IPS-18c (cell line): ENCODE measurements around the gene NRBF2.
"Not testable (repeated sequence)": the region's sequence is repeated elsewhere in the genome, so short reads cannot be mapped to it uniquely, and the experiment has no call there.

Experiments used
- H3K4me3 ChIP-seq: 2 replicates; pipeline ENCODE4 v1.7.0; 2013; ENCODE audit warnings: low read depth, mild to moderate bottlenecking, low read length, moderate library complexity; ENCODE audit not compliant: insufficient read depth
- H3K9me3 ChIP-seq: one replicate; pipeline ENCODE4 v1.6.1; 2013; ENCODE audit warnings: mild to moderate bottlenecking, low read length, moderate library complexity; ENCODE audit not compliant: control insufficient read depth, insufficient read depth

NRBF2 gene

DNA sequence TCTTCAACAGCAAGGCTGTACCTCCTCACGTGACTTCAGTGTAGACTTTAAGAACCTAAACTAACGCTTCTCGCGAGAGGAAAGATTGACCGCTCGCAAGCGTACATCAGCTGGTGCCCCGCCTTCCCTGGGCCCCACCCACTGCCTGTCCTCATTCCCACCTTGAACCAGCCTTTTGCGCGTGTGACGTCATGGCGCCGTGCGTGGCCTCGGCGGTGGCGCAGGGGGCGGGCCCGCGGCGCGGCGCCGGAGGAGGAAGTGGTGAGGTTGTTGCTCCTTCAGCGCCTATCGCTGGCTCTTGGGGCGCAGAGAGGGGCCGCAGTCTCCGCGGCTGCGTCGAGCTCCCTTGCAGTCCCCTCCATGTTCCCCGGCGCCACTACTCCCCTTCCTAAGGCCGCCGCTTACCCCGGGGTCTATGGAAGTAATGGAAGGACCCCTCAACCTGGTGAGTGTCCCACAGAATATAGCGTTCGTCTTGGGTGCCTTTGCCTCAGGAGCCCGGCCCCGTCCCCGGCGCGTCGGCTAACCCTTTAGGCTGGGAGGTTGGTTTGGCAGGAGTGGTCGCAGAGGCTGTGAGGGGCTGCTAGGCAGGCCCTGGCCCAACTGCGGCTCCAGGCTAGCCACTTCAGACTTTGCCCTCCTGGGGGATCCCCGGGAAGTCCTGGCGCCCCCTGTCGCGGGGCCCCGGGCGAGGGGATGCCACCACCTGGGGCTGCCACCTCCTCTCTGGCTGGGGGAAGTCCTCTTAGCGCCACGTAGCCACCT is at the start of gene NRBF2:
NRBF2 (plus strand) TSS at position 273 of the 765 bp plus-strand sequence; CDS start at position 416, 143 bp downstream.
- no peaks in the 10 kb centered on the region for H3K9me3 ChIP-seq
- H3K4me3 ChIP-seq = peak within 1 kb of the TSS; percentile 95

DNA sequence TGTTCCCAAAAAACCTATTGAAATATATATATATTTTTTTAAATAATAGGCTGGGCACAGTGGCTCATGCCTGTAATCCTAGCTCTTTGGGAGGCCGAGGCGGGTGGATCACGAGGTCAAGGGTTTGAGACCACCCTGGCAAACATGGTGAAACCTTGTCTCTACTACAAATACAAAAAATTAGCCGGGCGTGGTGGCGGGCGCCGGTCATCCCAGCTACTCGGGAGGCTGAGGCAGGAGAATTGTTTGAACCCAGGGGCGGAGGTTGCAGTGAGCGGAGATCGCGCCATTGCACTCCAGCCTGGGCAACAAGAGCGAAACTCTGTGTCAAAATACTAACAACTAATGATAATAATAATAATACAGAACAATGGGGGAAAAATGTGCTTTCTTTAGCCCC is 49.7 kb upstream of the NRBF2 start:
- H3K9me3 ChIP-seq = not testable (repeated sequence)

DNA sequence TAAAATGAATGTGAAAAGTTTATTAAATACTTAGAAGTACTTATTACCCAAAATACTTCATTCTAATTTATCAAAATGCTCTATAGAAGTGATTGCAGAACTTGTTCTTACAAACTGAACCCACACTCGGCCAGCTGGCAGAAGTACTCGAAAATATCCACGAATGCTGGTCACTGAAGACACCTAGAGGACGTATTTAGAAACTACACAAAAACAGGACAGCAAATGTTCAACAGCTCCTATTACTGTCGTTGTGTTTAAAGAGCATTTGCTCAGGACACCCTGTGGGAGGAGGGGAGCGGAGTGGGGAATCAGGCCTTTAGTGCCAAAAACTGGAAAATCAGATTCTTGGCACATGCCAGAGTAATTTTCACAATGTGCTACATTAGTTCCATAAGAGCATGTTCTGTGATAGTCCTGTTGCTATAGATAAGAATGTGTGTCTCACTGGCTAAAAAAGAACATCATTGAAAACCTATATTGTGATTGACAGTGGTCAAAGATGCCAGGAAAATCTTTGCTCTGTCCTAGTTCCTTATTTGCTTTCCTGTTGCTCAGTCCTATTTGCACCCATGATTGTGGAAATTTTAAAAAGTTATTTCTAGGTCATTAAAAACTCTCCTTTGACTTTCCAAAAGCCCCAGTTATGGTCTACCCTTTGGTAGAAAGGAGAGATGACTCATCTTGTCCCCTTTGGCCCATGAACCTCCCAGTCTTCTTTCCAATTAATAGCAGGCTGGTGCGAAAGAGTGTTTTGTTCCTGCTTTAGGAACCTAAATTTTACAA is 49.0 kb upstream of the NRBF2 start:
- H3K4me3 ChIP-seq = no peak overlapping the region
- no peaks in the 10 kb centered on the region for H3K9me3 ChIP-seq

More for the DNA sequence above, 49.7 kb upstream of the NRBF2 start:
- not testable (repeated sequence) for H3K4me3 ChIP-seq

DNA sequence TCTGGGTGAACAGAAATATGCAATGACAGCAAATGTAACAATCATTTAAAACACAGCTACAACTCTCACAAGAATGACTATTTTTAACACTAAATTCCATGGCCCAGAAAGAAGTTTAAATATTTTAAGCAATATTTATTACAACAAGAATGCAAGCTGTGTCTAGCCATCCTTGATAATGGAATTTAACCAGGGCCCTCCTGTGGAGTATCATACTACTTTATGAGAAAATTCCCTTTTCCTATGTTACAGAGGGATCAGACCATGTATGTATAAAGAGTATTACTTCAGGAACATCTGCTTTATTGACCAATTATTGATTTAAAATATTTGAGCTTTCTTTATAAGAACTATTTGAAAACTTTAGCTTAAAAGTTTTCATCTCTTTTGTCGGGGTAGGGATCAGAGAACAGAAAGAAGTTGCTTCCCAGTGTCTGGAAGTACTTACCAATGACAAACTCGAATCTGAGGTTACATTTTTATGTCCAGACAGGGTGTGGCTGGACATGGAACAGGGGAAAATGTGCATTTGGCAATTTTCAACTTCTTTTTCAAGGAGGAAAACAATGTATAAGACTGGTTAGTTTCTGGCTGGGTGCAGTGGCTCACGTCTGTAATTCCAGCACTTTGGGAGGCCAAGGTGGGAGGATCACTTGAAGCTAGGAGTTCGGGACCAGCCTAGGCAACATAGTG is 48.3 kb upstream of the NRBF2 start:
- no peak overlapping the region for H3K4me3 ChIP-seq
- H3K9me3 ChIP-seq = no peaks in the 10 kb centered on the region

DNA sequence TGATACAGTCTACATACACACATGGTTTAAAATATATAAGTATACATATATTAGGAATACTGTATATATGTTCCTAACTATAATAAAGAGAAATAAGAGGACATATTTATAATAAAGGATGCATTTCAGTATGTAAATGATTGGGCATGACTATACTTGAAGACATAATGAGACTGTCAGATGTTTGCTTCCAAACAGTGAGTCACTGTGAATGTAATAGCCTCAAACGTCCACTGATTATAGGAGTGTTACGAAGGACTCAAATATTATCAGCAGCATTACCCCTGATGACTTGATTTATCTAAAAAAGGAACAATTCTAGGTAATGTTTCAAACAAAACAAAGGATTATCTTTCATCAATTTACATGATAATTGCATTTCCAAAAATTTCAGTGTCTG is 39.9 kb upstream of the NRBF2 start:
- H3K4me3 ChIP-seq = no peak overlapping the region

DNA sequence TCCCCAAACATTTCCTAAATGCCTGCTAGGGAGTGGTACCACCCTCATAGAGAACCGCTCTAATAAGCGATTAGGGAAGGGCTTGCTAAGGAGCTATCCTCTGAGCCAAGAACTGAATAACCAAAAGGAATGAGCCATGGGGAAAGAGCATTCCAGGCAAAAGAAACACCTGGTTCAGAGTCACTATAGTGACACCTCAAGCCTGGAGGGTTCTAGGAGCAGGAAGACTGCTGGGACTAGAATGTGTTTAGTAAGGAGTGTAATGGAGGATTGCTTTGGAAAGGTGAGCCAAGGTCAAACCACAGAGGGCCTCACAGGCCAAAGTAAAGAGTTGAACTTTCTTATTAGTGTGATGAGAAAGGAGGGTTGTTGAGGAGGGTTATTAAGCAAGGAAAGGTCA is 38.7 kb upstream of the NRBF2 start:
- Histone ChIP-seq H3K9me3 (no peaks in the 10 kb centered on the region), H3K4me3 (no peak overlapping the region)

More for the DNA sequence above, 39.9 kb upstream of the NRBF2 start:
- H3K9me3 ChIP-seq = no peaks in the 10 kb centered on the region

DNA sequence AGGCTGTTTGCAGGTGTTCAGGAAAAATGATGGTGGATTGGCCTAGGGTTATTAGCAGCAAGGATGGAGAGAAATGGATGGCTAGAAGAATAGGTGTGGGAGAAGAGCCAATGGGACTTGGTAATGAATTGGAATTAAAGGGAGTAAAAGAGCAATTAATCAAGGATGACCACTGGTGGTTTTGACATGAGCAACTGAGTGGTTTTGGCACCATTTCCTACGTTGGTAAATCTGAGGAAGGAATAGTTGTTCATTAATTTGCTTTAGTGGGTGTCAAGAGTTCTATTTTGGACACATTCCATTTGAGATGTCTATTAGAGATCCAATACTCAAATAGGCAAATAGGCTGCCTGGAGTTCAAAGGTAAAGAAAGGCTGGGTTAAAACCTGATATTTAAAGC is 38.2 kb upstream of the NRBF2 start:
- Histone ChIP-seq H3K9me3 (no peaks in the 10 kb centered on the region), H3K4me3 (no peak overlapping the region)

DNA sequence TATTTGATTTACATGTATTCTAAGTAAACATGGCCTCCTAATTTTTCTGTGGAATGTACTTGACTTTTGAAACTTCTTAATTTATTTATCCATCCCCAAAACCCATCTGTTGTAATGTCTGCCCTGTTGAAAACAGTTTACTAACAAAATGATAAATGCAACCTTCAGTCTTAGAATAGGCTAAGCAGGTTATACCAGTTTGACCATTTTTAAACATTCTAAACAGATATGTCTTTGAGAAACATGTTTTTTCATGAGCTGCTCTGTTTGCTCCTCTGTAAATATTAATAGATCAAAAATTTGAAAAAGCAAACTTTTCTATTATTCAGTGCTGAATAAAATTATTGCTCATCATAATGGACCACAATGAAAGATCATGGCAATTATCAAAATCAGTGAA is 33.4 kb upstream of the NRBF2 start:
- Histone ChIP-seq H3K9me3 (no peaks in the 10 kb centered on the region), H3K4me3 (no peak overlapping the region)

DNA sequence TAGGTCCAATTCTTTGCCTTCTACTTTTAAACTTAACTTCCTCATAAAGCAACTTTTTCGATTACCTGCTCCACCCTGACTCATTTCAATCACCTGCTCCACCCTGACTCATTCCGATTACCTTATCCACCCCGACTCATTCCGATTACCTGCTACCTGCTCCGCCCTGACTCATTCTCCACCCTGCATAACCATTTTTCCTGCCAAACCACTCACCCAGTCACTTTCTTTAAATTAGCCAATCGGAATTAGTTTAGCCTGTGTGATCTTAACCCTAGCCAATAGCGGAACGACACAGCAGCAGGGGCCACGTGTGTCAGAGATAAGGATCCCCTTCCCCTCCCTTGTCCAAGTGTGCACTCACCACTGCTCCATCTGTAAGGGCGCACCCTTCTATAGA is 32.0 kb upstream of the NRBF2 start:
- H3K9me3 ChIP-seq, H3K4me3 ChIP-seq: not testable (repeated sequence)

DNA sequence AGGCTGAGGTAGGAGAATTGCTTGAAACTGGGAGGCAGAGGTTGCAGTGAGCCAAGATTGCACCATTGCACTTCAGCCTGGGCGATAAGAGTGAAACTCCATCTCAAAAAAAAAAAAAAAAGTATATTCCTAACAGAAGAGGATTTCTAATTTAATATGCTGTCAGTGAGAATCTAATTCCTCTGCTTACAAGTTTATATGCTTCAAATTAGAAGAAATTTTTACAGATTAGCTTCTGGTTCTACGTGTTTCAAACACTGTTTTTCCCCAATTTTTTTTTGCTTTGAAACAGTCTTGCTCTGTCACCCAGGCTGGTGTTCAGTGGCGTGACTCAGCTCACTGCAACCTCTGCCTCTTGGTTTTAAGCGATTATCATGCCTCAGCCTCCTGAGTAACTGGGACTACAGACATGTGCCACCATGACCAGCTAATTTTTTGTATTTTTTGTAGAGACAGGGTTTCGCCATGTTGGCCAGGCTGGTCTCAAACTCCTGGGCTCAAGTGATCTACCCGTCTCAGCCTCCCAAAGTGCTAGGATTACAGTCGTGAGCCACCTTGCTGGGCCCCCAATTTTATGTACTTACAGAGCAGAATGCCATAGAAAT is 30.7 kb upstream of the NRBF2 start:
- not testable (repeated sequence) for H3K9me3 ChIP-seq, H3K4me3 ChIP-seq

DNA sequence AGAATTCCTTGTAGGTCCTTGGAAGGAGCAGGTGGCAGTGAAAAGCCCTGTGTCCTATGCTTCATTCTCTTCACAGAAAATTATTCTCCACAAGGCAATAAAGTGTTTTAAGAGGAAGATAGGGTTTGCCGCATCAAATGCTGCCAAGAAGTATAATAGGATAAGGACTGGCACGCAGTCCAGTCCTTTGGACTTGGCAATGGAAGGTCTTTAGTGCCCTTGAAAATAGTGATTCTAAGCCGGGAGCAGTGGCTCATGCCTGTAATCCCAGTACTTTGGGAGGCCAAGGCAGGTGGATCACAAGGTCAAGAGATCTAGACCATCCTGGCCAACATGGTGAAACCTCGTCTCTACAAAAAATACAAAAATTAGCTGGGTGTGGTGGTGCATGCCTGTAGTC is 29.9 kb upstream of the NRBF2 start:
- not testable (repeated sequence) for H3K4me3 ChIP-seq, H3K9me3 ChIP-seq

DNA sequence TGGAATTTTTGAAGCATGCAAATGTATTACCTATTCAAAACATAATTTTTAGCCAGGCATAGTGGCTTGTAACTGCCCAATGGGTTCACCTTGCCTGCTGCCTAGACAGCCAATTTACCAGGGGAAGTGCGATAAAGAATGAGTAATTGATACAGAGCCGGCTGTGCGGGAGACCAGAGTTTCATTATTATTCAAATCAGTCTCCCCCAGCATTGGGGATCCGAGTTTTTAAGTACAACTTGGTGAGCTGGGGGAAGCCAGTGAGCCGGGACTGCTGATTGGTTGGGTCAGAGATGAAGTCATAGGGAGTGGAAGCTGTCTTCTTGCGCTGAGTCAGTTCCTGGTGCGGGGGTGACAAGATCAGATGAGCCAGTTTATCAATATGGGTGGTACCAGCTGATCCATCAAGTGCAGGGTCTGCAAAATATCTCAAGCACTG is 29.1 kb upstream of the NRBF2 start:
- Histone ChIP-seq H3K9me3 (no peaks in the 10 kb centered on the region), H3K4me3 (no peak overlapping the region; the same call in 1 of the 2 replicates)

DNA sequence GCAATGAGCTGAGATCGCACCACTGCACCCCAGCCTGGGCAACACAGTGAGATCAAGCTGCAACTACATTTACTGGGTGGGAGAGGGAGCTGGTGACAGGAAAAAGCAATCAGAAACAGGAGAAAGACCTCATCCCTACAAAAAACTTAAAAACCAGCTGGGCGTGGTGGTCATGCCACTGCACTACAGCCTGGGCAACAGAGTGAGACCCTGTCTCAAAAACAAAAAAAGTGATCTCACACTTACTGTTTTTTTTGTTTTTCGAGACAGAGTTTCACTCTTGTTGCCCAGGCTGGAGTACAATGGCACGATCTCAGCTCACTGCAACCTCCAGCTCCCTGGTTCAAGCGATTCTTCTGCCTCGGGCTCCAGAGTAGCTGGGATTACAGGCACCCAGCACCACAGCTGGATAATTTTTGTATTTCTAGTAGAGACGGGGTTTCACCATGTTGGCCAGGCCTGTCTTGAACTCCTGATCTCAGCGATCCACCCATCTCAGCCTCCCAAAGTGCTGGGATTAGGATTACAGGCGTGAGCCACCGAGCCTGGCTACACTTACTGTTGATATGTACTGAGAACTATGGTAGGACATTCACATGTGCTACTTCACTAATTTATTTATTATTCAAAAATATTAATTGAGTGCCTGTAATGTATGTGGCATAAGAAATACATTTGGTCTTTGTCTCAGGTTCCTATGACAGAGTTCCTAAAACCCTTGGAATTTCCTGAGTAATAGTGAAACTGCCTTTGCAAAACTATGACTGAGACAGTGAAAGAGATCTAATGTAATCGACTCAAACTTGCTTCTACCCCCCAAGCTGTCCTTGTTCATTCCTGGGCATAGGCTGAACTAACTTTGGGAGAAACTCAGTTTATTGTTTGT is 27.7 kb upstream of the NRBF2 start:
- H3K4me3 ChIP-seq = no peak overlapping the region
- no peaks in the 10 kb centered on the region for H3K9me3 ChIP-seq

DNA sequence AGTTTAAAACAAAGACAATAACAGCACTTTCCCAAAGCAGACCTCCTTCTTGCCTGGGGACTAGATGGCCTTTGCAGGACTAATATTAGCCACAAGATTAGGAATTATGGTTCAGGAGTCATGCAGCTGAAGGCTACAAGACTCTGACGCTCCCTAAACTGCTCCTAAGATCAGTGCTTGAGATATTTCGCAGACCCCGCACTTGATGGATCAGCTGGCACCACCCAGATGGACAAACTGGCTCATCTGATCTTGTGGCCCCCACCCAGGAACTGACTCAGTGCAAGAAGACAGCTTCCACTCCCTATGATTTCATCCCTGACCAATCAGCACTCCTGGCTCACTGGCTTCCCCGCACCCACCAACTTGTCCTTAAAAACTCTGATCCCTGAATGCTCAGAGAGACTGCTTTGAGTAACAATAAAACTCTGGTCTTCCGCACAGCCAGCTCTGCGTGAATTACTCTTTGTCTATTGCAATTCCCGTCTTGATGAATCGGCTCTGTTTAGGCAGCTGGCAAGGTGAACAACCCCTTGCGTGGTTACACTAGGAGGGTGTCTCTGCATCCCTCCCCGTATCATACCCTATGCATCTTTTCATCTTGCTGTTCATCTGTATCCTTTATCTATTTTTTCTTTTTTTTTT is 26.9 kb upstream of the NRBF2 start:
- Histone ChIP-seq H3K9me3 (no peaks in the 10 kb centered on the region), H3K4me3 (no peak overlapping the region)

DNA sequence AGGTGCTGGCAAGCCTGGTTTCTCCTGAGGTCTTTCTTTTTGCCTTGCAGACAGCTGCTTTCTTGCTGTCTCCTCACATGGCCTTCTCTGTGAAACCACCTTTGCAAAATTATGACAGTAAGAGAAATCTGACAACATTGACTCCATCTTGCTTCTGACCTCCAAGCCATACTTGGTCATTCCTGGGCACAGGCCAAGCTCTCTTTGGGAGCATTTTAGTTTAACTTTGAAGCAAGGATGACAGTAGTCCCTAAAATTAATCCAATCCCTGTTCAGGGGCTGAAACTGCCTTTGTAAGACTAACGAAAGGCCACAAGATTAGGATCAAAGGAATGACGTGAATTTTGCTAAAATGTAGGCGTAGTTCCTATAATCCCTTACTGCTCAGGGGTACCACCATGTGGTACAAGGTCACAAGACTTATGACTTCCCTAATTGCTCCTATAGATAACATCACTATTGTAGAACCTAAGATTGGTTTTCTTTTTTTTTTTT is 25.1 kb upstream of the NRBF2 start:
- H3K4me3 ChIP-seq = no peak overlapping the region
- no peaks in the 10 kb centered on the region for H3K9me3 ChIP-seq

DNA sequence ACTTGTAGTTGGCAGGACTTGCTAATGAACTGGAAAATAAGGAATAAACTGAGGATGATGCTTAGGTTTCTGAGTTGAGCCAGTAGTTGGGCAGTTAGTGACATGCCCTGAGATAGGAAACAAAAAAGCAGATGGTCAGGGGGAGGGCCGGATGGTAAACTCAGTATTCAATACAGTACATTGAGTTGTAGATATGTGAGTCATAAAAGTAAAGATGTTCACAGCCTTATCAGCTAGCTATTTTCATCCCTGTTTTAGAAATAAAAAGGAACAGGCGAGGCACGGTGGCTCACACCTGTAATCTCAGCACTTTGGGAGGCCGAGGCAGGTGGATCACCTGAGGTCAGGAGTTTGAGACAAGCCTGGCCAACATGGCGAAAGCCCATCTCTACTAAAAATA is 22.2 kb upstream of the NRBF2 start:
- Histone ChIP-seq H3K9me3 (no peaks in the 10 kb centered on the region), H3K4me3 (no peak overlapping the region)
